SK-N-DZ (cell line): Measurements from ENCODE around the gene TADA2A.
"Not testable (repeated sequence)": the region's sequence is repeated elsewhere in the genome, so short reads cannot be mapped to it uniquely, and the experiment has no call there.

Source experiments
- DNase-seq: peaks from one replicate; pipeline ENCODE4 v3.0.0-alpha.2; 2015; ENCODE audit warnings: low spot score

The TADA2A gene

DNA sequence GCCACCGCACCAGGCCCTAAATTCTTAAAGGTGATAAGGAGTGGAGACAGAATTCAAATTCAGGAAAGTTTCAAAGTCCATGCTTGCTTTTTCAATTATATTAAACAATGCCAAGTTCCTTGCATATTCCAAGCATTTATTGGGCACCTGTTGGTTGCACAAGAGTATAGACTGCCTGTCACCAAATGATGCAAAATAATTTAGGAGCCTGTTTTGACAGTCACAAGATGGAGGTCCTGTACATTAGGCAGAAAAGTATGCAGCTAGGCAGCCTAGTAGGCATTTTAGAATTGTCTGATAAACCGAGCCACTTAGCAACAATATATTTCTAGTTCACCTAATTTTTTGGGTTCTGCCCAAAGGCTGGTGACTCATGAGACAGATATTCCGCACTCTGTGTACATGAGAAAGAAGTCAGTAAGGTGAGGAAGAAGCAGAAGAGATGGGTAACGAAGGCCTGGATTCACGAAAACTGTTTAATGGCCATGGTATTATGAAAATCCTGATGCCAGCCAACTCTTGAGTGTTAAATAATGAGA is 7.4 kb upstream of the TADA2A start:
- DNase-seq, result no peak

DNA sequence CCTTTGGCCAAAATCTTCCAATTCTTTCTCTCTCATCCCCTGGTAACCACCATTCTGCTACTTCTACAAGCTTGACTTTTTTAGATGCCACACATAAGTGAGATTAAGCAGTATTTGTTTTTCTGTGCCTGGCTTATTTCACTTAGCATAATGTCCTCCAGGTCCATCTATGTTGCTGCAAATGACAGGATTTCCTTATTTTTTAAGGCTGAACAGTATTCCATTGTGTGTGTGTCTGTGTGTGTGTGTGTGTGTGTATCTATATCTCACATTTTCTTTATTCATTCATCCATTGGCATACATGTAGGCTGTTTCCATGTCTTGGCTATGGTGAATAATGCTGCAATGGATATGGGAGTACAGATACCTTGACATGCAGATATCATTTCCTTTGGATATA is 6.2 kb upstream of the TADA2A start:
- DNase-seq, result no peak

DNA sequence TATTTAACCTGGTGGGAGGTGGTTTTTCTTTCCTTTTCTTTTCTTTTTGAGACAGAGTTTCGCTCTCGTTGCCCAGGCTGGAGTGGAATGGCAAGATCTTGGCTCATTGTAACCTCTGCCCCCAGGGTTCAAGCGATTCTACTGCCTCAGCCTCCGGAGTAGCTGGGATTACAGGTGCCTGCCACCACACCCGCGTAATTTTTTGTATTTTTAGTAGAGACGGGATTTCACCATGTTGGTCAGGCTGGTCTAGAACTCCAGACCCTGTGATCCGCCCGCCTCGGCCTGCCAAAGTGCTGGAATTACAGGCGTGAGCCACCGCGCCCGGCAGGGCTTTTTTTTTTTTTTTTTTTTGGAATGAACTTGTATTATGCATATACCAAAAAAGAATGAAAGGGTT is 1.2 kb upstream of the TADA2A start:
- not testable (repeated sequence) for DNase-seq

DNA sequence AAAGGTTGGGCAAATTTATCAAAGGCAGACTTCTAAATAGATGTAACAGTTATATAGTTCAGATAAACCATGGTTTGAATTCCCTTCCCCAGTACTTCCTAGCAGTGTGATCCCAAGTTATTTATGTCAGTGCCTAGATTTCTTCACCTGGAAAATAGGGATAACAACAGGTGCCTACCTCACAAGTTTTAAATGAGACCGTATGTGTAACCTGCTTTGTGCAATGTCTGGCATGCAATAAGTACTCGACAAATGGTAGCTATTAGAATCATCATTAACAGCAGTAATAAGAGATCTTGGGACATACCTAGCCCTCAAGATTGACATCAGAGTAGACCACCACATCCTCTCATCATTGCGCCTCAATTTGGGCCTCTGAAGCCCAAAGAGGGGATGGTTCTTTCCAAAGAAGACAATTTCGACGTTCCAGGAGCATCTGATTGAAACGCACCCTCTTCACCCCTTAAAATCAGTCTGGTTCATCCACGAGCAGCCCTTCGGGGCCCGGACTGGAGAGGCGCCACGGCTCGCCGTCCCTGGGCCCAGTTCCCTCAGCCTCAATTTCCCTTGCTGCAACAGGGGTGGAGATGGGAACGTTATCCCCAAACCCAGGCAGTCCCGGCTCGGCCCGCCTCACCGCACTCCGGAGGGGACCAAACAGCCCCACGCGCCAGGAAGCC is 591 bp upstream of the TADA2A start:
- peak; percentile 27 for DNase-seq

DNA sequence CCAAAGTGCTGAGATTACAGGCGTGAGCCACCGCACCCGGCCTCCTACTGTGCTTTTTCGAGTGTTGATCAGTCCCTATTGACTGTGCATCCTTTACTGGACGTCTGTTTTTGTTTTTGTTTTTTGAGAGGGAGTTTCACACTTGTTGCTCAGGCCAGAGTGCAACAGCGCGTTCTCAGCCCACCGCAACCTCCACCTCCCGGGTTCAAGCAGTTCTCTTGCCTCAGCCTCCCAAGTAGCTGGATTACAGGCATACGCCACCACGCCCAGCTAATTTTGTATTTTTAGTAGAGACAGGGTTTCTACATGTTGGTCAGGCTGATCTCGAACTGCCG is 1.4 kb downstream of the TADA2A start:
- DNase-seq, result not testable (repeated sequence)

DNA sequence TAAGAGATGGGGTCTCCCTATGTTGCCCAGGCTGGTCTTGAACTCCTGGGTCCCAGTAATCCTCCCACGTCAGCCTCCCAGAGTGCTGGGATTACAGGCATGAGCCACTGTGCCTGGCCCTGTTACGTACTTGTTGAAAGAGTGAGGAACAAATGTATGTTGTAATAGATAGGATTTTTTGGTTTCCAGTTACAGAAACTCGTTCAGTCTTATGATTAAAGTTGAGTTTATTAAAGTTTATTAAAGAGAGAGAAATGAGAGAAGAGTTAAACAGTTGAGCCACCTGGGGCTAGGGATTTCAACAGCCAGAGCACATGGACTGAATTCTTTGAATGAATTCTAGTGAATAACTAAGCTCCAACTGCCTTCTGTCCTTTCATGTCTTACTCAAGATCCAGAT is 3.7 kb downstream of the TADA2A start:
- no peak for DNase-seq

DNA sequence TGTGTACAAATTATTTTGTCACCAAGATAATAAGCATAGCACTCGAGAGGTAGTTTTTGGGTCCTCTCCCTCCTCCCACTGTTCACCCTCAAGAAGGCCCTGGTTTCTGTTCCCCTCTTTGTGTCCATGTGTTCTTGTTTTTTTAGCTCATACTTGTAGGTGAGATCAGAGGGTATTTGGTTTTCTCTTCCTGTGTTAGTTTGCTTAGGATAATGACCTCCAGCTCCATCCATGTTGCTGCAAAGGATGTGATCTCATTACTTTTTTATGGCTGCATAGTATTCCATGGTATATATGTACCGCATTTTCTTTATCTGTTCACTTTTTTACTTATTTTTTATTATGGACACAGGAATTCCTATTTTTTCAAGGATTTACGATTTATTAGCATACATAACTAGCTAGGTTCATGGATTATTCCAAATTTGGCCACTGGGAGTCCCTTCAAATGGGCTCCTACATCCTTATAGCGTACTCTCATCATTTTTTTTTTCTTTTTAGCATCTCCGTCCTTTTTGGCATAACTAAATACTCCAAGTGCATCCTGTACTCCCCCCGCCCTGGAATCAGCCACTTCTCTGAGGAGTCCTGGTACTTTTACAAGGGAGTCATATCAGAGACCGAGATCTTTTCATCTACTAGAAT is 7.3 kb downstream of the TADA2A start:
- no peak for DNase-seq

DNA sequence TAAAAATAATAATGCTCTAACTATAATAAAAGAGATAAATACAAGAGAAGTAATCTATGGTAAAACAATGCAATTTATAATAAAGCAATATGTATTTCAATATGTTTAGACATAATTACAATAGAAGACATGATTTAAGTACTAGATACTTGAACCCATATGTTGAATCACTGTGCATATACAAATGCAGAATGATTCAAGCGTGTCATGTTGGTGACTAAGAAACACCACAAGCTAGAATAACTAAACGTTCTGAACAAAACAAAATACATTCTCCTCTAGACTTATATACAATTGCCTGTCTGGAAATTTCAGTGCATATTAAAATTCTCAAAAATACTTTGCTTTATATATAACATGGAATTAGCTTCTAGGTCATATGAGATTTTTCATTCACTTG is 11.2 kb downstream of the TADA2A start:
- no peak for DNase-seq

DNA sequence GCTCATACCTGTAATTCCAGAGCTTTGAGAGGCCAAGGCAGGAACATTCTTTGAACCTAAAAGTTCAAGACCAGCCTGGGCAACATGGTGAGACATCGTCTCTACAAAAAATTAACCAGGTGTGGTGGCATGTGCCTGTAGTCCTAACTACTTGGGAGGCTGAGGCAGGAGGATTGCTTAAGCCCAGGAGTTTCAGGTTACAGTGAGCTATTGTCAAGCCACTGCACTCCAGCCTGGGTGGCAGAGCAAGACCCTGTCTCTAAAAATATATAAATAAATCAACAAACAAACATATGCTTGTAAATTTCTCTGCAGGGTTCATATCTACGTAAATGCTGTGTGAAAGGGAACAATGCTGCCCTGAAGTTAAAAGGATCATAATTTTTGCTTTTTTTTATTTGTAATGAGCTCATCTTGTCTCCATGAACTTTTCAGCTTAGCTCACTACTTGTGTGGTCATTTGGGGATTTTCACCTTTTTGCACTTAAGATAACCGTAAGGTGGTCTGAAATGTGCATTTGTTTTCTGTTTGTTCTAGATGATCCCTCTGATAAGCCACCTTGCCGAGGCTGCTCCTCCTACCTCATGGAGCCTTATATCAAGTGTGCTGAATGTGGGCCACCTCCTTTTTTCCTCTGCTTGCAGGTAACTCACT is 16.4 kb downstream of the TADA2A start:
- DNase-seq, result no peak

DNA sequence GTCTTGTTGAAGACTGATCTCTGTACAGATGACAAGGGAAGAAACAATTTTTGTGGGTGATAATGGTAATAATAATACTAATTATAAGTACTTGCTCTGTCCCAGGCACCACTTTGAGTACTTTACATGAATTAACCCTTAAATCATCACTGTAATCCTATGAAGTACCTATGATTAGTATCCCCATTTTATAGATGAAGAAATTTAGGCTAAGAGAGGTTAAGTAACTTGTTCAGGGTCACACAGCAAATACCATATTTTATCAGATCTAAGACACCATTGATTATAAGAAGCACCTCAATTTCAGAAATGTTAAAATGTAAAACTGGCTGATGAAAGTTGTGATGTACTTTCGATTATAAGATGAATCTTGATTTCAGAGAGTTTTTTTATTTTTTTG is 18.6 kb downstream of the TADA2A start:
- DNase-seq, result no peak

DNA sequence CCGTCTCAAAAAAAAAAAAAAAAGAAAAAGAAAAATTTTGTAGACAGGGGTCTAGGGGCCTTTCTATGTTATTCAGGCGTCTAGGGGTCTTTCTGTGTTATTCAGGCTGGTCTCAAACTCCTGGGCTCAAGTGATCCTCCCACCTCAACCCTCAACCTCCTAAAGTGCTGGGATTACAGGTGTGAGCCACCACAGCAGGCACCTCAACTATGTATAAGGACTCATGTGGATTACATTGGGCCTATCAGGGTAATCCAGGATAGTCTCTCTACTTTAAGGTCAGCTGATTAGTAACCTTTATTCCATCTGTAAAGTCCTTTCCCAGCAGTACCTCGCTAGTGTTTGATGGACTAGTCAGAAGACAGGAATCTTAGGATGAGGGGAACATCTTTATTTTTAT is 22.4 kb downstream of the TADA2A start:
- DNase-seq, result no peak

DNA sequence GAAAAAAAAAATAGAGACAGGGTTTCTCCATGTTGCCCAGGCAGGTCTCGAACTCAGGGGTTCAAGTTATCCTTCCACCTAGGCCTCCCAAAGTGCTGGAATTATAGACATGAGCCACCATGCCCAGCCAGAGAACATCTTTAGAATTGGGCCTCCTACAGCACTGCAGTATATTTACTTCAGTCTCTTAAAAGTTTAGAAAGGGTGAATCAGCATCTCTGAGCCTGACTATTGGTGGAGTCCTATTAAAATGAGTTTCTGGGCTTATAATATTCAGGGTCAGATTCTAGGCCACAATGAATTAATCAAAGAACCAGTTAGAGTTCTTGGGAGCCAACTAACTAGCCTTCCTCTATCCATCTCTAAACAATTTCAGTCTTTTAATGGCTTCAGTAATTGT is 22.8 kb downstream of the TADA2A start:
- no peak for DNase-seq

DNA sequence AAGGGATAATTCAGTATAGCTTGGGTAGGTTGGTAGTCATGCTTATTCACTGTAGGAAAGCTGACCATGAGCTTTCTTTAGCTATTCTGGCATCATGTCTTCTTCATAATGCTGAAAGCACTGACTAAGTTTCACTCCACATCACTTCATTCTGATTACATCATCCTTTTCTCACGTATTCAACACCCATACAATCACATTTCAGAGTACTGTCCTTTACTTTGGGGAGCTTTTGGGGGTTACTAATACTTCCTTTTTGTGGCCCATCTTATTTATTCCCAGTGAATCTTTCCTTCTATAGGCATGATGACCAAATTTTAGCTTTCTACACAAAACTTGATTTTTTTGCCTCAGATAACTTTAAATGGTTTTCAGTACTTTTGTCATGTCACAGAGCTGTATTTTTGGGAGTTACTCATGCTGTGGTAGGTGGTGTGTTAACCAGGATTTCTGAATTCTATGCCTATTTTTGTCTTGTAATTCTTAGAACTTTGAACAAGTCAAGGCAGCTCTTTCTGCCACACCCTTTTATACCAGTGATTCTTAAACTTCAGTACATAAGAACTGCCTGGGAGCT is 23.5 kb downstream of the TADA2A start:
- no peak for DNase-seq

DNA sequence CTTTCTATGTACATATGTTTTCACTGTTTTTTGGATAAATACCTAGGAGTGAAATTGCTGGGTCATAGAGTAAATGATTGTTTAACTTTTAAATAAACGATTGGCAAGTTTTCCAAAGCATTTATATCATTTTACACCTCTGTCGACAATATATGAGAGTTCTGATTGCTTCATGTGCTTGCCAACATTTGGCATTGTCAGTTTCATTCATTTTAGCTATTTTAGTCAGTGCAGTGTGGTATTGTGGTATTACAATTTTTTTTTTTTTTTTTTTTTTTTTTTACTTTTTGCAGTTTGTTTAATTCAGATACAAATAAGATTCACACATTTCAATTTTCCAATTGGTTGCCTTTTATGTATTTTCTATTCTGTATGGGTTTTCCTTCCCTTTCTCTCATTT is 26.0 kb downstream of the TADA2A start:
- no peak for DNase-seq

DNA sequence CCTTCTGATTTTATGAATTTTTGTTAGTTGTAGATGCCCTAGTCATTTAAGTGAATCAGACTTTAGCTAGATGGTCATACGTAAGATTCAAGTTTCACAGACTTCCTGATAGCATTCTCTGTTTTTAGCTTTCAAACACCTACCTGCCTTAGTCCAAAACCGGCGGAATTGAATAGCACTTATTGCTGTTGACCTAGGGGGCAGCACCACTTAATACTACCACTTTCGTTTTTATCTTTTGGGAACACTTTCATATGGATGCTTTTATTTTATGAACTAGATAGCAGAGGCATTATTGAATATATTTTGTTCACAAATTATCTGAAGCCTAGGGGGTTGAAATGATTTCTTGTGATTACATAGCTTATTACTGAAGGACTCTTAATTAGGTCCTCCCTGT is 31.5 kb downstream of the TADA2A start:
- DNase-seq, result no peak

DNA sequence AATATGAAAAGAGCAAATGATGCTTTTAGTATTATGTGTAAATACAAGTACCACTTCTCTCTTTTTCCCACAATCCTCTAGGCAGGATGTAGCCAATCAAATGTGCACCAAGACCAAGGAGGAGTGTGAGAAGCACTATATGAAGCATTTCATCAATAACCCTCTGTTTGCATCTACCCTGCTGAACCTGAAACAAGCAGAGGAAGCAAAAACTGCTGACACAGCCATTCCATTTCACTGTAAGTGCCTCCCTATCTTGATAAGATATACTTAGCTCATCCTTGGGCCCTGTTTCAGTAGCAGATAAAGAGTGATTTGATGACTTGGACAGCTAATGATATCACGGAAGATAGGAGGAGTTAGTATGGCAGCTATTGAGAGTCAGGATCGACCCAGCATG is 33.7 kb downstream of the TADA2A start:
- no peak for DNase-seq

DNA sequence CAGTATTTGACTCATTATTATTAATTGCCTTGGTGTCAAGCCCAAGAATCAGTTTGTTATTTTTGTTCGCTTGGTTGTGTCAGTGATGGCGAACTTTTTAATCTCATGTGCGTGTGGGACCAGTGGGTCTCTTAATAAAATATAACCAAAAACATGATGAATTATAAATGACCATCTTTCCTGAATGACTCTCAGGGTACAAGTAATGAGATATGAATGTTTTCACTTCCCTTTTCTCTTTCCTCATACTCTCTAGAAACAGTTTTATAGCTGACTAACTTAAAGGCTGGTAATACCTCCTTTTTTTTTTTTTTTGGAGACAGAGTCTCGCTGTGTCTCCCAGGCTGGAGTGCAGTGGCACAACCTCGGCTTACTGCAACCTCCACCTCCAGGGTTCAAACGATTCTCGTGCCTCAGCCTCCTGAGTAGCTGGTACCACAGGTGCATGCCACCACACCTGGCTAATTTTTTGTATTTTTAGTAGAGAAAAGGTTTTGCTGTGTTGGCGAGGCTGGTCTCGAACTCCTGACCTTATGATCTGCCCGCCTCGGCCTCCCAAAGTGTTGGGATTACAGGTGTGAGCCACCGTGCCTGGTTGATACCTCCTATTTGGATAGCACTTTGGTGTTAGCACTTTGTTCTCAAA is 34.8 kb downstream of the TADA2A start:
- not testable (repeated sequence) for DNase-seq

DNA sequence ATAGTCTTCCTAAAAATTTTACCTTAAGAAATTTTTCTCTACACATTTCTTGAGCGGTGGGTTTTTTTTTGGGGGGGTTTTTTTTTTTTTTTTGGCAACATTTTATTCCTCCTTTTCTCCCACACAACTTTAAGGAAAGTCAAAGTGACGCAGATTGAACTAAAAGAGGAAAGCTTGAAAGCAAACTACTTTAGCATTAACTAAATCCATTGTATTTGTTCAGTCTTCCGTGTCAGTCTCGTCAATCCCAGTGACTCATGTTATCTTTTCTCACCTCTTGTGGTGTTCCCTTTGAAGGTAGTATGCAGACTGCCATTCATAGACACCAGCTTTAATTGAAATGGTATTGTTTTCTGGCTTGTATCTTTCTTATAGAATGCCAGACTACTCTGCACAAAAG is 39.3 kb downstream of the TADA2A start:
- no peak for DNase-seq

DNA sequence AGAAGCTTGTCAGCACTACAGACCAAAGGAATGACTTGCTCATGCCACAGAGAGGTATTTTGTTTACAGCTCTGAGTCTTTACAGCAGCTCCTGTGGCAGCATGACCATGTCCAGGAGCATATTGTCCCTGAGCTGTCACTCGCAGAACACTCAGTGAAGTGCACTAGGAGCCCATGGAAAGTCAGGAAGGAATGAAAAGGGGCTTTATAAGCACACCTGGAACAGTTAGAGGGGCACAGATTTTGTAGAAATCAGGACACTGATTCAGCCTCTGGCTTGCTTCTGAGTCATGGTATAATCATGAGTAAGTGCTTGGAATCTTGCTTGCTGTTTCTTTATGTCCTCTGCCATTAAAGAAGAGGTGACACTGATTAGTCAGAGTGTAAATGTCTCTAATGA is 41.0 kb downstream of the TADA2A start:
- DNase-seq, result no peak

DNA sequence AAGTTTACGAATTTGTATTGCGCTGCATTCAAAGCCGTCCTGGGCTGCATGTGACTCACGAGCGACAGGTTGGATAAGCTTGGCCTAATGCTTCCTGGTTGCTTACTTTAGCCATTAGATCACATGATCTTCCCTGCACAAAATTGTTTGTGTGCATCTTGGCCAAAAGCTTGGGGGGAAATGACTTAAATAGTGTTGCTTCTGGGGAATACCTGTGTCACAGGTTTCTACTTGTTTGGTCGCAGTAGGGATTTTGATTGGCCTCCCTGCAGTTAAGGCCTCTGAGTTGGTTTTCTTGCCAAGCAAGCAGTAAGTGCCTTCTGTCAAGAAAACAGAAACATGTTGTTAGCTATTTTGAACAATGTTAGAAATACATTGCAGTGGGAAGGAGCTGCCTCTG is 43.4 kb downstream of the TADA2A start:
- no peak for DNase-seq

DNA sequence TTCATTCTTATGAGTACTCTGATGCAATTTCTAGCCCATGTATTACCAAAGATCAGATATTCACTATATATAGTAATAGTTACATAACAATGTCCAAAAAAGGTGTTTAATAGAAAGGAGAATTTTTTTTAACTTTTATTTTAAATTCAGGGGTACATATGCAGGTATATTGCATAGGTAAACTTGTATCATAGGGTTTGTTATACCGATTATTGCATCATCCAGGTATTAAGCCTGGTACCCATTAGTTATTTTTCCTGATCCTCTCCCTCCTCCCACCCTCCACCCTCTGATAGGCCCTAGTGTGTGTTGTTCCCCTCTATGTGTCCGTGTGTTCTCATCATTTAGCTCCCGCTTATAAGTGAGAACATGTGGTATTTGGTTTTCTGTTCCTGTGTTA is 51.1 kb downstream of the TADA2A start:
- DNase-seq, result not testable (repeated sequence)

DNA sequence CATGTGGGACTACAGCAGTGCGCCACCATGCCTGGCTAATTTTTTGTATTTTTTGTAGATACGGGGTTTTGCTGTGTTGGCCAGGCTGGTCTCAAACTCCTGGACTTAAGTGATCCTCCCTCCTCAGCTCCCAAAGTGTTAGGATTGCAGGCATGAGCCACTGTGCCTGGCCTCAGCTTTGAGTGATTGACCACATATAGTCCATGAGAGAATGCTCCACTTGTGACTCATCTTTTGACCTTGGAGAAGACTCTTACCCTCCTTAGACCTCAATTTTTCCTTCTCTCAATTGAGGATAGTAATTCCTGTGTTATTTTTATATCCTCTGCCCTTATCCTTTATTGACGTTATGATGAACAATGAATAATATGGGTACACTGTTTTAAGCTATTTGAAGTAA is 52.1 kb downstream of the TADA2A start:
- DNase-seq, result no peak
